Large intestine (tissue), 3 donors: ENCODE measurements around the gene GJB2. TPM values are rescaled to one million over a fixed set of nuclear protein-coding genes. Genes with fewer than 3 reads are reported as not detected.

Experiments
- DNase-seq, 2 donors: peaks; one replicate each; pipeline versions ENCODE4 v3.0.0 to v3.0.0-alpha.2; 2013
- H3K27ac ChIP-seq: one replicate; pipeline ENCODE4 v1.5.1; 2013; ENCODE audit warnings: low read length
- H3K27me3 ChIP-seq: 2 replicates; pipeline ENCODE4 v1.6.1; 2013; ENCODE audit warnings: low read length; ENCODE audit not compliant: control insufficient read depth, insufficient read depth
- H3K36me3 ChIP-seq: 2 replicates; pipeline ENCODE4 v1.6.1; 2013; ENCODE audit warnings: low read length; ENCODE audit not compliant: control insufficient read depth, insufficient read depth
- H3K4me1 ChIP-seq: one replicate; pipeline ENCODE4 v1.6.1; 2013; ENCODE audit warnings: low read length; ENCODE audit not compliant: control insufficient read depth, insufficient read depth
- H3K4me3 ChIP-seq: one replicate; pipeline ENCODE4 v1.5.1; 2013; ENCODE audit warnings: low read length
- H3K9me3 ChIP-seq: one replicate; pipeline ENCODE4 v1.6.1; 2013; ENCODE audit warnings: mild to moderate bottlenecking, low read depth, low read length, moderate library complexity; ENCODE audit not compliant: control insufficient read depth
- WGBS: methylation state at CpG from one replicate; pipeline ENCODE4 v1.1.5; 2013; ENCODE audit warnings: low lambda C conversion rate; ENCODE audit not compliant: insufficient coverage; 5-methylcytosine and 5-hydroxymethylcytosine counted together
- polyA plus RNA-seq: library from polyadenylated mRNA; unstranded; fragments of 120-200 nt; gene quantifications from one replicate; pipeline ENCODE4 v1.2.1, GENCODE V29; 2013

Gene GJB2
- polyA plus RNA-seq, 1 donor, result 4.1 TPM

DNA sequence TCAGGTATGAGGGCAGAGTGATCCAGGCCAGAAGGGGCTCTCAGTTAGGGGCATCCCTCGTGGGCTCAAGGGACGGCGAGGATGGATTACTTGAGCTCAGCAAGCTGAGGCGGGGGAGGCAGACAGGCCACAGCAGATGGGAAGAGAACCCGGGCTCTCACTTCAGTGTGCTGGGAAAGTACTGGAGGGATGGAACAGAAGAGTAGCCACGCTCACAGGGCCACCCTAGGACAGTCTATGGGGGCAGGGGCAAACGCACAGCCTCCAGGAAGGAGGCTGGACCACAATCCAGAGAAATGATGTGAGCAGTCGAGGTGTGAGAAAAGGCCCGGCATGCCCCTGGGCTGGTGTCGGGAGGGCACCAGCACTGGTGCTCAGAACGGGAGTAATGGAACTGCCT, 41.1 kb downstream of the GJB2 start:
- no peaks in the 10 kb centered on the region for H3K9me3 ChIP-seq
- no peaks in the 10 kb centered on the region for H3K36me3 ChIP-seq
- 67% methylated on average over 1 of the region's 11 CpGs for WGBS
- no peak for DNase-seq
- no peak overlapping the region for H3K27ac ChIP-seq
- no peaks in the 10 kb centered on the region for H3K4me1 ChIP-seq
- H3K27me3 ChIP-seq, result peaks cover 51% of the 10 kb centered on the region
- H3K4me3 ChIP-seq, result no peak overlapping the region

DNA sequence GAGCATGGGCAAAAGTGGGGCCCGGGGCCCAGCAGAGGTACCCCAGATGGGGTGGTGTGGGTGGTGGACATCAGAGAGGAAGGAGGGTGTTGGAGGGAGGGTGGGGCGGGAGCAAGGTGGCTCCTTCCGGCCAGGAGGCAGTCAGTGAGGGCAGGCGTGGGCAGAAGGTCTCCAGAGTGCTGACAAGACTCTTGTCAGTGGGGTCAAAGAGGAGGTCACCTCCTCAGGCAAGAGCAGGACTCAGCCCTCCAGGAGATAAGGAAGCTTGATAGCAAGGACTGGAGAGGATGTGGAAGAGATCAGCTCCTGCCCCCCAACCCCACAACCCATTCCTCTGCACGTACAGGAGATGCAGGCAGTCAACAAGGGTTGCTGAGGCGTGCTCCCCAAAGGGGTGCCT, 41.7 kb downstream of the GJB2 start:
- Histone ChIP-seq H3K9me3 (no peaks in the 10 kb centered on the region), H3K4me3 (no peak overlapping the region), H3K36me3 (no peaks in the 10 kb centered on the region), H3K27me3 (peaks cover 53% of the 10 kb centered on the region), H3K27ac (no peak overlapping the region), H3K4me1 (no peaks in the 10 kb centered on the region)
- DNase-seq, result no peak
- no CpG with 5 or more reads among the region's 6 CpGs for WGBS

DNA sequence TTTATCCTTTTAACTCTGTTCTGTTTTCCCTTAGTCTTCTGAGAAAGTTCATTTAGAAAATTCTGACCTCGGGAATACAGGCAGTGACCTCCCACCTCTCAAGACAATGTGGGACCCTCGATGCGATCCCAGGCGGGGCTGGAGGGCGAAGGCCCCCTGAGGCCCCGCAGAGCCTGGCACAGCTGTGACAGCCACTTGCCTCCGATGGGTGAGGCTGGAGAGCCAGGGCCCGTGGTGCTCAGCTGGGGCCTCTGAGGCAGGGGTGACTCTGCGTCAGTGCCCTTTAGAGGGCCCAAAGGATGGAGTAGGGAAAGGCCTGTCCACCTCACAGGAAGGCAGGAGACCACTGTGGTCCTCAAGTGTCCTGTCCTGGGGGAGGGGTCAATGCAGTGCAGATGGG, 42.2 kb downstream of the GJB2 start:
- no peak overlapping the region for H3K27ac ChIP-seq
- H3K36me3 ChIP-seq, result no peaks in the 10 kb centered on the region
- H3K27me3 ChIP-seq, result peaks cover 57% of the 10 kb centered on the region
- no peak overlapping the region for H3K4me3 ChIP-seq
- no peak for DNase-seq
- WGBS, result no CpG with 5 or more reads among the region's 9 CpGs
- H3K4me1 ChIP-seq, result no peaks in the 10 kb centered on the region
- no peaks in the 10 kb centered on the region for H3K9me3 ChIP-seq

DNA sequence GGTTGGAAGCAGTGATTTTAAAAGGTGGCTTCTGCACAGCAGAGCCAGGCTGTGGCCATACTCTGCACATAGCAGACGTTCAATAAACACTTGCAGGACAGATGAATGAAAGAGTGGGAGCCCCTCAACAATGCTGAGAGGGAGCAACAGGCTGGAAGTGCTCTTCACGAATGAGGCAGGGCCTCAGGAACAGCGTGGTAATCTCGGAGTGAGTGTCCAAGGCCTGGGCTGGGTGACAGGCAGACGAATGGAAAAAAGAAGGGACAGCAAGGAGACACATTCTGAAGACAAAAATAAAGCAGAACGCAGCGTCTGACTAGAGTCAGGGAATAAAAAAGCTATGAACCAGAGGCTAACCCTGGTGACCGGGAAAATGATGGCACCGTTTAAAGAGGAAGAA, 43.0 kb downstream of the GJB2 start:
- Histone ChIP-seq H3K9me3 (no peaks in the 10 kb centered on the region), H3K27ac (no peak overlapping the region), H3K36me3 (no peaks in the 10 kb centered on the region), H3K4me3 (no peak overlapping the region), H3K4me1 (no peaks in the 10 kb centered on the region), H3K27me3 (peaks cover 59% of the 10 kb centered on the region)
- no peak for DNase-seq
- WGBS, result 88% methylated on average over 4 of the region's 9 CpGs

DNA sequence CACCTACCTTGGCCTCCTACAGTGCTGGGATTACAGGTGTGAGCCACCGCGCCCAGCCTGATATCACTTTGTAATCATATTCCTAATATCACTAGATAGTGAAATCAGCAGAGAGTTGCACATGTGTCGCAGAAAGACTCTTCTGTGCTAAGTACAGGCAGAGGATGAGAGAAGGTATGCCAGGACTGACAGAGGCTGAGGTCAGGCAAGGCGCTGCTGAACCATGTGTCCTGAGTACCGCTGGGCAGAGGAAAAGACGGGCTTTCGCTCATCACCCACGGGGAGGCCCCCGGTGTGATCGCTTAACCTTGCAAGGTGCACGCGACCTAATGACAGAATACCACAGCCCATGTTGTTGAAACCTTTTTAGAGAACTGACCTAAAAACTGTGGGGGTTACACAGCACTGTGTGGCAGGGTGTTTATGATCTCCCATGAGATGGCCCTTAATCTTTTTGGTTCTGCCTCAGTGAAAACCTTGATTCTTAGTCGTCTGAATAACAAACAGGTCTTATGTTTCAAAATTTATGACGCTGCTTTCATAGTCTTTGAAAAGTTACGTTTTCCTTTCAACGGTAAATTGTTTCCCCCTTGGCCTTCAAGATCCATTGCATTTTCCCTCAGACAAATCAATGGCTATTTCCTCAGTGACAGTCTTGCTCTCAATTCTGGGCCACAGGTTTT, 44.1 kb downstream of the GJB2 start:
- Histone ChIP-seq H3K27me3 (peaks cover 63% of the 10 kb centered on the region), H3K27ac (no peak overlapping the region), H3K4me3 (no peak overlapping the region), H3K36me3 (no peaks in the 10 kb centered on the region), H3K4me1 (no peaks in the 10 kb centered on the region), H3K9me3 (no peaks in the 10 kb centered on the region)
- 83% methylated on average over 3 of the region's 16 CpGs for WGBS
- DNase-seq, result no peak

DNA sequence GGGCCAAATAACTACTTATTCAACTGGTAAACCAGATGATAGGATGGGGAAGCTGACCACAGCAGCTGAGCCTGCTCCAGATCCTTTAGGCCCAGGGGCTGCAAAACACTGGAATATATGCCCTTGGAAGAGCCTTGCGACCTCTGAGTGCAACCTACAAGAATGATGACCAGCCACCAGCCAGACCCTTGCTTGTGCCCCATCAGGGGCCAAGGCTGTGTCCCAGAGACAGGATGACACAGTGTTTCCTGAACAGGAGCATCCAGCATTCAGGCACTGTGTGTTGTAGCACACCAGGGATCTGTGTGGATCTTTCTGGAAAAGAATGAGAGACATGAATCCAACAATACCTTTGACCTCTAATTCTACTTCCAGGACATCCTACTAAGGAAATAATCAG, 46.4 kb downstream of the GJB2 start:
- Histone ChIP-seq H3K27me3 (peaks cover 77% of the 10 kb centered on the region), H3K36me3 (no peaks in the 10 kb centered on the region), H3K27ac (no peak overlapping the region), H3K4me1 (no peaks in the 10 kb centered on the region), H3K9me3 (peaks cover 7% of the 10 kb centered on the region), H3K4me3 (no peak overlapping the region)
- DNase-seq, result no peak
- no CpG with 5 or more reads among the region's 1 CpG for WGBS

DNA sequence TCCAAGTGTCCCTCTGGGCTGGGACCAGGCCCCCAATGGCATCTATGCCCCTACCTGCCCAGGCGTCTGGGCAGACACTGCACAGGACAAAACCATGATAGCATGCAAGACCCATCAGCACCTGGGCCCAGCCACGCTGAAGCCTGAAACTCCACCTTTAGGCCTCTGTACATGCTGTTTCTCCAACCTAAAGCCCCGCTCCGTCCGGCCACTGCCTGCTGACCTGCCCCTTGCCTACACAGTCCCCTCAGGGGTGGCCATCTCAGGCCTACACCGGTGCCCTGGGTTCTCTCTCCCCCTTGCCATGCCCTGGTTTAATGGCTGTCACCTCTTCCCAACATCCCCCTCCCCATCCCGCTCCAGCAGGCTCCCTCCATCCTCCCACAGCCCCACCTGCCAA, 47.2 kb downstream of the GJB2 start:
- Histone ChIP-seq H3K27me3 (peaks cover 82% of the 10 kb centered on the region), H3K36me3 (no peaks in the 10 kb centered on the region), H3K27ac (no peak overlapping the region), H3K4me1 (no peaks in the 10 kb centered on the region), H3K9me3 (peaks cover 7% of the 10 kb centered on the region), H3K4me3 (no peak overlapping the region)
- WGBS, result no CpG with 5 or more reads among the region's 7 CpGs
- DNase-seq, result no peak

DNA sequence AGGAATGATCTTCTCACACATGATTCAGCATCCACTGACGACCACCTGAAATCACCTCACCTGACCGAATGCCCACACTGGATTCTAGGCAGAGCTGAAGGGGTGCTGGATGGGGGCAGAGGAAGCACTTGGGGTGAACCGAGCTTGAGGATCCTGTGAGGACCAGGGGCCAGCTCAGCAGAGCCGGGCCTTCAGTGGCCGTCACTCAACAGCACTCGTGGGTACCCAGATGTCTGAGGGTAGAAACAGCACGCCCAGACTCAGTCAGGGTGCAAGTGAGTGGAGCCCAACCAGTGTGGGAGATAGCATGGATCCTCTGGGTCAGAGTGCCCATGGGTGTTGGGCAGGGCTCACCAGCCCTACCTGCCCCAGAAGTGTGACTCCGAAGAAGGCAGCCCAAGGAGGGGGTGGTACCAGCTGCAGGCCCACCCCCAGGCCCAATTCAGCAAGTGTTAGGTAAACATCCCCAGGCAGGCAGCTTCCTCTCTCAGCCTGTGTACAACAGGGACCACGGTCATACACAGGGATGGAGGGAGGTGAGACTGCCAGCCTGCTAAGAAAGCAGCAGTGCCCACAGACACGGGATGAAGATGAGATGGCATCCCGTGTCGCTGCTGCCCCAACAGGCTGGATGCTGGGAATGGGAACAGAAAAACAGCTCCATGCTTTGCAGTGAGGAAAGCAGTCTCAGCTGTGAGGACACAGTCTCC, 48.4 kb downstream of the GJB2 start:
- no peak overlapping the region for H3K4me3 ChIP-seq
- no CpG with 5 or more reads among the region's 12 CpGs for WGBS
- no peaks in the 10 kb centered on the region for H3K36me3 ChIP-seq
- peaks cover 7% of the 10 kb centered on the region for H3K9me3 ChIP-seq
- peaks cover 84% of the 10 kb centered on the region for H3K27me3 ChIP-seq
- H3K27ac ChIP-seq, result no peak overlapping the region
- no peak for DNase-seq
- H3K4me1 ChIP-seq, result no peaks in the 10 kb centered on the region

DNA sequence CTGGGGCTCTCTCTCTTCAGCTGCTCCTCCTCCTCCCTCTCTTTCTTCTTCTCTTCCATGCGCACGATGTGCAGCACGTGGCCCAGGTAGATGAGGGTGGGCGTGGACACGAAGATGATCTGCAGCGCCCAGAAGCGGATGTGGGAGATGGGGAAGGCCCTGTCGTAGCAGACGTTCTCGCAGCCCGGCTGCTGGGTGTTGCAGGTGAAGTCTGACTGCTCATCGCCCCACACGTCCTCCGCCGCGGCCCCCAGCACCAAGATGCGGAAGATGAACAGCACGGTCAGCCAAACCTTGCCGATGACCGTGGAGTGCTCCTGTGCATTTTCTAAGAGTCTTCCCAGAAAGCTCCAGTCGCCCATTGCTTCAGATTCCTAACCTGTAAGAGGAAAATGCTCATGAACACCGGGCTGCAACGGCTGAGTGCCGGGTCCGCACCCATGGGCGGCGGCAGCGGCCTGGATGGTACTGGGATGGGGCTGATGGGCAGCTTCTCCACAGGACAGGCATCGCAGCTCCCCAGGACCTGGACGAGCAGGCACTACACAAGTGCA, 49.7 kb downstream of the GJB2 start:
- WGBS, result no CpG with 5 or more reads among the region's 30 CpGs
- peaks cover 7% of the 10 kb centered on the region for H3K9me3 ChIP-seq
- H3K4me1 ChIP-seq, result no peaks in the 10 kb centered on the region
- H3K4me3 ChIP-seq, result no peak overlapping the region
- no peak overlapping the region for H3K27ac ChIP-seq
- H3K27me3 ChIP-seq, result peaks cover 77% of the 10 kb centered on the region
- H3K36me3 ChIP-seq, result no peaks in the 10 kb centered on the region
- DNase-seq, result no peak

DNA sequence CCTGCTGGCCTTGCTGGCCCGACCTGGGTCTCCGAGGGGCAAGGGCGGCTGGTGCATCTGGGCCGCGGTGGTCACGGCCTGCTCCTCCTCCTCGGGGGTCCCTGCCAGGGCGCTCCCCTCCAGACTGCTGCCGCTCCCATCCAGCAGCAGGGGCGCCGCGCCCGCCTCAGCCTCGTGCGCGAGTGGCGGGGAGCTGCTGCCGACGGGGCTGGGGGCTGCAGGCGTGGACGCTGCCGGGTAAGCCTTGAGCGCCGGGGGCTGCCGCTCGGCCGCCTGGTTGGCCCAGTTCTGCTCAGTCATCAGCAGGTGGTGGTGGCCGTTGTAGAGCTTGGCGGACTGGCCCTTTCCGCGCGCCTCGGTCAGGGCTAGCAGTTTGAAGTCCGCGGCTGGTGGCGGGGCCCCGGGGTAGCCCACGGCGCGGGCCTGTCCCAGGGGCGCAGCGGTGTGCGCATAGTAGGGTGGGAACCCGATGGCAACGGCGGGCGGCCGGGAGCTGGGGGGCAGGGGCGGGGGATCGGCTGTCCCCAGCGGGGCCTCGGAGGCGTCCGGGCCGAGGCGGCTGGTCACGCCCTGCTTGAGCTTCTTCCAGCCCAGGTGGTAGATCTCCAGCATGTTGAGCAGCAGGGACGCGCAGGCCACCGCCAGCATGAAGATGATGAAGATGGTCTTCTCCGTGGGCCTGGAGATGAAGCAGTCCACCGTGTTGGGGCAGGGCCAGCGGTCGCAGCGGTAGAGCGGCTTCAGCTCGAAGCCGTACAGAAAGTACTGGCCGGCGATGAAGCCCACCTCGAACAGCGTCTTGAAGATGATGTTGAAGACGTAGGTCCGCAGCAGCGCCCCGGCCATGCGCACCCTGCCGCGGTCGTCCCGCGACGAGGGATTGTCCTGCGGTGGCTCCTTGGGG, 50.5 kb downstream of the GJB2 start:
- H3K36me3 ChIP-seq, result no peaks in the 10 kb centered on the region
- H3K4me3 ChIP-seq, result no peak overlapping the region
- peaks cover 7% of the 10 kb centered on the region for H3K9me3 ChIP-seq
- no CpG with 5 or more reads among the region's 84 CpGs for WGBS
- DNase-seq, result no peak
- no peaks in the 10 kb centered on the region for H3K4me1 ChIP-seq
- peaks cover 80% of the 10 kb centered on the region for H3K27me3 ChIP-seq
- no peak overlapping the region for H3K27ac ChIP-seq
